Uterus (tissue), 2 donors: ENCODE data around the gene ABHD10.

ENCODE experiments used
- CTCF ChIP-seq, 4 experiments: fragments of 200-600 bp in 2 of 4; fragments of 450-650 bp in 2 of 4; sonication (generic) in 2 of 4; IDR thresholded peaks; one replicate each; pipeline ENCODE4 v1.5.1; 2016 to 2019; ENCODE audit warnings: antibody characterized with exemption in 4 of 4, mild to moderate bottlenecking in 2 of 4, moderate library complexity in 1 of 4
- POLR2A ChIP-seq, 2 donors: fragments of 450-650 bp; IDR thresholded peaks; one replicate each; pipeline ENCODE4 v1.6.1; 2016; ENCODE audit warnings: antibody characterized with exemption in 2 of 2, mild to moderate bottlenecking in 1 of 2, moderate library complexity in 1 of 2

- TF ChIP-seq CTCF (IDR thresholded peaks at IDR 0.05) (no peak), POLR2A (IDR thresholded peaks at IDR 0.05) (no peak)
Measured at GRCh38 chr3:112017091-112017490, 38.3 kb downstream of the ABHD10 start.
